HEK293 (cell line): ENCODE data around the gene CPEB2.

Source experiments
- CTCF ChIA-PET: fragments of 350-600 bp; formaldehyde crosslinking; extraction: SDS; loops from one replicate; lab custom pipeline; 2021; ENCODE audit warnings: antibody characterized with exemption; lab: Yijun Ruan, JAX
- POLR2A ChIA-PET: fragments of 300-600 bp; formaldehyde crosslinking; extraction: SDS; loops from one replicate; lab custom pipeline; 2020; ENCODE audit warnings: antibody characterized with exemption, inconsistent platforms; lab: Yijun Ruan, JAX
- H3K27ac ChIP-seq: fragments of 200-500 bp; sonication (Bioruptor generic); 2 replicates; pipeline ENCODE4 v1.5.1; 2014; ENCODE audit warnings: low read depth, low read length, control low read depth, inconsistent platforms; ENCODE audit errors: extremely low read depth
- H3K36me3 ChIP-seq, 2 experiments: fragments of 200-500 bp in 1 of 2; sonication (Bioruptor generic) in 1 of 2; 1 replicate in 1 of 2; 2 replicates in 1 of 2; pipeline ENCODE4 v1.5.1; 2014 to 2017; ENCODE audit warnings: inconsistent platforms in 2 of 2, low read length in 2 of 2; ENCODE audit not compliant: control insufficient read depth in 2 of 2, insufficient read depth in 1 of 2
- H3K4me1 ChIP-seq: fragments of 200-500 bp; sonication (Bioruptor generic); 2 replicates; pipeline ENCODE4 v1.5.1; 2014; ENCODE audit warnings: mild to moderate bottlenecking, low read length, inconsistent platforms; ENCODE audit not compliant: control insufficient read depth, insufficient read depth
- H3K4me3 ChIP-seq: 2 replicates; pipeline ENCODE4 v1.5.1; 2011; ENCODE audit warnings: low read depth, mild to moderate bottlenecking, control low read depth, low read length, moderate library complexity
- H3K9me3 ChIP-seq: fragments of 200-500 bp; sonication (Bioruptor generic); 2 replicates; pipeline ENCODE4 v1.5.1; 2014; ENCODE audit warnings: low read depth, low read length, inconsistent platforms; ENCODE audit not compliant: control insufficient read depth, insufficient read depth
- FEZF1 ChIP-seq: fragments of 450-650 bp; formaldehyde crosslinking; IDR thresholded peaks from 2 replicates; pipeline ENCODE4 v1.5.1; 2016; ENCODE audit warnings: missing biosample characterization, missing genetic modification characterization
- GFI1B ChIP-seq: fragments of 450-650 bp; formaldehyde crosslinking; IDR thresholded peaks from 2 replicates; pipeline ENCODE4 v1.5.1; 2016; ENCODE audit warnings: missing biosample characterization, missing genetic modification characterization
- GLIS2 ChIP-seq: fragments of 450-650 bp; formaldehyde crosslinking; IDR thresholded peaks from 2 replicates; pipeline ENCODE4 v1.5.1; 2016; ENCODE audit warnings: missing biosample characterization, missing genetic modification characterization
- KLF7 ChIP-seq: fragments of 450-650 bp; formaldehyde crosslinking; IDR thresholded peaks from 2 replicates; pipeline ENCODE4 v1.5.1; 2016; ENCODE audit warnings: missing biosample characterization, missing genetic modification characterization, borderline replicate concordance
- OSR2 ChIP-seq: fragments of 450-650 bp; formaldehyde crosslinking; IDR thresholded peaks from 2 replicates; pipeline ENCODE4 v1.5.1; 2016; ENCODE audit warnings: missing biosample characterization, missing genetic modification characterization
- PRDM1 ChIP-seq: fragments of 450-650 bp; formaldehyde crosslinking; IDR thresholded peaks from 2 replicates; pipeline ENCODE4; 2016; ENCODE audit warnings: missing biosample characterization, missing genetic modification characterization
- RBAK ChIP-seq: fragments of 450-650 bp; formaldehyde crosslinking; IDR thresholded peaks from 2 replicates; pipeline ENCODE4 v1.5.1; 2016; ENCODE audit warnings: missing biosample characterization, missing genetic modification characterization
- SP3 ChIP-seq: fragments of 450-650 bp; formaldehyde crosslinking; IDR thresholded peaks from 2 replicates; pipeline ENCODE4 v1.5.1; 2016; ENCODE audit warnings: missing biosample characterization, missing genetic modification characterization
- ZBTB21 ChIP-seq: fragments of 450-650 bp; formaldehyde crosslinking; IDR thresholded peaks from 2 replicates; pipeline ENCODE4 v1.5.1; 2017; ENCODE audit warnings: missing biosample characterization, missing genetic modification characterization
- ZNF112 ChIP-seq: fragments of 450-650 bp; formaldehyde crosslinking; IDR thresholded peaks from 2 replicates; pipeline ENCODE4 v1.5.0; 2017; ENCODE audit warnings: missing biosample characterization, missing genetic modification characterization
- ZNF223 ChIP-seq: fragments of 450-650 bp; formaldehyde crosslinking; IDR thresholded peaks from 2 replicates; pipeline ENCODE4 v1.5.1; 2016; ENCODE audit warnings: missing biosample characterization, missing genetic modification characterization
- ZNF23 ChIP-seq: fragments of 450-650 bp; formaldehyde crosslinking; IDR thresholded peaks from 2 replicates; pipeline ENCODE4 v1.5.1; 2016; ENCODE audit warnings: missing biosample characterization, missing genetic modification characterization, borderline replicate concordance
- ZNF324 ChIP-seq: fragments of 450-650 bp; formaldehyde crosslinking; IDR thresholded peaks from 2 replicates; pipeline ENCODE4 v1.5.1; 2016; ENCODE audit warnings: missing biosample characterization, missing genetic modification characterization
- ZNF366 ChIP-seq: fragments of 450-650 bp; formaldehyde crosslinking; conservative IDR thresholded peaks from 2 replicates; pipeline ENCODE4 v1.5.1; 2016; ENCODE audit warnings: missing biosample characterization, missing genetic modification characterization
- ZNF37A ChIP-seq: fragments of 450-650 bp; IDR thresholded peaks from 2 replicates; pipeline ENCODE4 v1.5.1; 2018; ENCODE audit warnings: missing biosample characterization, missing genetic modification characterization
- ZNF394 ChIP-seq: fragments of 450-650 bp; formaldehyde crosslinking; IDR thresholded peaks from 2 replicates; pipeline ENCODE4 v1.5.1; 2016; ENCODE audit warnings: missing biosample characterization, missing genetic modification characterization, mild to moderate bottlenecking, moderate library complexity, borderline replicate concordance
- ZNF558 ChIP-seq: fragments of 450-650 bp; formaldehyde crosslinking; IDR thresholded peaks from 2 replicates; pipeline ENCODE4 v1.5.1; 2016; ENCODE audit warnings: missing biosample characterization, missing genetic modification characterization
- ZNF629 ChIP-seq: fragments of 450-650 bp; formaldehyde crosslinking; IDR thresholded peaks from 2 replicates; pipeline ENCODE4 v1.5.1; 2017; ENCODE audit warnings: missing biosample characterization, missing genetic modification characterization
- ZSCAN30 ChIP-seq: fragments of 450-650 bp; IDR thresholded peaks from 2 replicates; pipeline ENCODE4 v1.5.1; 2018; ENCODE audit warnings: missing biosample characterization, mild to moderate bottlenecking, missing genetic modification characterization, moderate library complexity
- TF ChIP-seq, protein P1 (sequence below): fragments of 450-650 bp; formaldehyde crosslinking; IDR thresholded peaks from 2 replicates; pipeline ENCODE4 v1.5.1; 2017; ENCODE audit warnings: missing biosample characterization, missing genetic modification characterization
- TF ChIP-seq, protein P2 (sequence below): fragments of 450-650 bp; formaldehyde crosslinking; IDR thresholded peaks from 2 replicates; pipeline ENCODE4 v1.5.1; 2017; ENCODE audit warnings: missing biosample characterization, missing genetic modification characterization
- TF ChIP-seq, protein P3 (sequence below): fragments of 450-650 bp; formaldehyde crosslinking; IDR thresholded peaks from 2 replicates; pipeline ENCODE4 v1.5.1; 2016; ENCODE audit warnings: missing biosample characterization, missing genetic modification characterization, low read depth
- TF ChIP-seq, protein P4 (sequence below): fragments of 450-650 bp; formaldehyde crosslinking; IDR thresholded peaks from 2 replicates; pipeline ENCODE4 v1.5.1; 2016; ENCODE audit warnings: missing biosample characterization, missing genetic modification characterization

CPEB2 gene

DNA sequence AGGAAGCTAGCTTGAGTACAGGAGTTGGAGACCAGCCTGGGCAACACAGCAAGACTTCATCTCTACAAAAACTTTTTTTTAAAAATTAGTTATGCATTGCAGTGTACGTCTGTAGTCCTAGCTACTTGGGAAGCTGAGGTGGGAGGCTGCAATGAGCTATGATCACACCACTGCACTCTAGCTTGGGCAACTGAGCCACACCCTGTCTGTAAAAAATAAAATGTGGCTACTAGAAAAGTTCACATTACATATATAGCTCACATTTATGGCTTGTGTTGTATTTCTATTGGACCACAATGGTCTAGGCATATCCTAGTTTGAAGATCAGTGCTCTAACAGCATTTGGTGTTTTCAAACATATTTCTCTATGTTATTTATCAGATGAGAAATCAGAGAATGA is 11.8 kb upstream of the CPEB2 start:
- POLR2A ChIA-PET, result no interaction called here
- Histone ChIP-seq H3K27ac (no peak overlapping the region), H3K9me3 (no peaks in the 10 kb centered on the region), H3K4me3 (no peak overlapping the region), H3K4me1 (no peaks in the 10 kb centered on the region), H3K36me3 (no peaks in the 10 kb centered on the region)
- CTCF ChIA-PET, result no interaction called here
- TF ChIP-seq GLIS2 (tag by site-specific recombination) (no peak), ZNF223 (no peak), RBAK (no peak), ZNF112 (tag by site-specific recombination) (no peak), KLF7 (no peak), GFI1B (tag by site-specific recombination) (no peak), ZNF366 (tag by site-specific recombination) (no peak), ZSCAN30 (no peak), ZNF37A (tag by site-specific recombination) (no peak)
- TF ChIP-seq, protein P1, sequence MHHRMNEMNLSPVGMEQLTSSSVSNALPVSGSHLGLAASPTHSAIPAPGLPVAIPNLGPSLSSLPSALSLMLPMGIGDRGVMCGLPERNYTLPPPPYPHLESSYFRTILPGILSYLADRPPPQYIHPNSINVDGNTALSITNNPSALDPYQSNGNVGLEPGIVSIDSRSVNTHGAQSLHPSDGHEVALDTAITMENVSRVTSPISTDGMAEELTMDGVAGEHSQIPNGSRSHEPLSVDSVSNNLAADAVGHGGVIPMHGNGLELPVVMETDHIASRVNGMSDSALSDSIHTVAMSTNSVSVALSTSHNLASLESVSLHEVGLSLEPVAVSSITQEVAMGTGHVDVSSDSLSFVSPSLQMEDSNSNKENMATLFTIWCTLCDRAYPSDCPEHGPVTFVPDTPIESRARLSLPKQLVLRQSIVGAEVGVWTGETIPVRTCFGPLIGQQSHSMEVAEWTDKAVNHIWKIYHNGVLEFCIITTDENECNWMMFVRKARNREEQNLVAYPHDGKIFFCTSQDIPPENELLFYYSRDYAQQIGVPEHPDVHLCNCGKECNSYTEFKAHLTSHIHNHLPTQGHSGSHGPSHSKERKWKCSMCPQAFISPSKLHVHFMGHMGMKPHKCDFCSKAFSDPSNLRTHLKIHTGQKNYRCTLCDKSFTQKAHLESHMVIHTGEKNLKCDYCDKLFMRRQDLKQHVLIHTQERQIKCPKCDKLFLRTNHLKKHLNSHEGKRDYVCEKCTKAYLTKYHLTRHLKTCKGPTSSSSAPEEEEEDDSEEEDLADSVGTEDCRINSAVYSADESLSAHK (tag by site-specific recombination), result no peak
- TF ChIP-seq, protein P2, sequence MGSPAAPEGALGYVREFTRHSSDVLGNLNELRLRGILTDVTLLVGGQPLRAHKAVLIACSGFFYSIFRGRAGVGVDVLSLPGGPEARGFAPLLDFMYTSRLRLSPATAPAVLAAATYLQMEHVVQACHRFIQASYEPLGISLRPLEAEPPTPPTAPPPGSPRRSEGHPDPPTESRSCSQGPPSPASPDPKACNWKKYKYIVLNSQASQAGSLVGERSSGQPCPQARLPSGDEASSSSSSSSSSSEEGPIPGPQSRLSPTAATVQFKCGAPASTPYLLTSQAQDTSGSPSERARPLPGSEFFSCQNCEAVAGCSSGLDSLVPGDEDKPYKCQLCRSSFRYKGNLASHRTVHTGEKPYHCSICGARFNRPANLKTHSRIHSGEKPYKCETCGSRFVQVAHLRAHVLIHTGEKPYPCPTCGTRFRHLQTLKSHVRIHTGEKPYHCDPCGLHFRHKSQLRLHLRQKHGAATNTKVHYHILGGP (tag by site-specific recombination), result no peak

DNA sequence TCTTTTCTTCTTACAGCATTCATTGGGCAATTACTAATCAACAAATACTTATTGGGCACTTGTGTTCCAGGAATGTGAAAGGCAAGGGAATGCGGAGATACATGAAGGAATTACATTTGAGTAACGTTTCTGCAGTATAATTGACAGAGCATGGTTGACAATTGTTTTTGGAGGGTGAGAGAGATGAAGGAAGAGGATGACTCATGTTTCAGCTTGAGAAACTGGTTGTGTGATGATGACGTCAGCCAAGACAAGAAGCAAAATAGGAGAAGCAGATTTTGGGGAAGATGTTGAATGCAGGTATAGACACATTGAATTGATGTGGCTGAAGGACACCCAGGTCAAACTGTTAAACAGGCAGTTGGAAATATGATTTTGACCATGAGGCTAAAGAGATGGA is 8.0 kb upstream of the CPEB2 start:
- CTCF ChIA-PET, result no interaction called here

More for the DNA sequence above, 8.0 kb upstream of the CPEB2 start:
- Histone ChIP-seq H3K36me3 (no peaks in the 10 kb centered on the region), H3K27ac (no peak overlapping the region), H3K4me3 (no peak overlapping the region), H3K4me1 (no peaks in the 10 kb centered on the region), H3K9me3 (no peaks in the 10 kb centered on the region)
- TF ChIP-seq ZNF23 (tag by site-specific recombination), result no peak
- peak; percentile 57; the same call in 1 of the 2 replicates for TF ChIP-seq ZBTB21
- TF ChIP-seq, protein P3, sequence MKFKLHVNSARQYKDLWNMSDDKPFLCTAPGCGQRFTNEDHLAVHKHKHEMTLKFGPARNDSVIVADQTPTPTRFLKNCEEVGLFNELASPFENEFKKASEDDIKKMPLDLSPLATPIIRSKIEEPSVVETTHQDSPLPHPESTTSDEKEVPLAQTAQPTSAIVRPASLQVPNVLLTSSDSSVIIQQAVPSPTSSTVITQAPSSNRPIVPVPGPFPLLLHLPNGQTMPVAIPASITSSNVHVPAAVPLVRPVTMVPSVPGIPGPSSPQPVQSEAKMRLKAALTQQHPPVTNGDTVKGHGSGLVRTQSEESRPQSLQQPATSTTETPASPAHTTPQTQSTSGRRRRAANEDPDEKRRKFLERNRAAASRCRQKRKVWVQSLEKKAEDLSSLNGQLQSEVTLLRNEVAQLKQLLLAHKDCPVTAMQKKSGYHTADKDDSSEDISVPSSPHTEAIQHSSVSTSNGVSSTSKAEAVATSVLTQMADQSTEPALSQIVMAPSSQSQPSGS, result peak; percentile 93
- TF ChIP-seq OSR2 (tag by site-specific recombination), result no peak
- TF ChIP-seq ZNF394 (tag by site-specific recombination), result peak; percentile 41; the same call in 1 of the 2 replicates
- 0 out of 2 replicates have a peak, but pooled peaks have one; percentile 53 for TF ChIP-seq ZNF558
- peak; percentile 82 for TF ChIP-seq ZNF629
- TF ChIP-seq ZNF324 (tag by site-specific recombination), result 0 out of 2 replicates have a peak, but pooled peaks have one; percentile 27
- TF ChIP-seq, protein P2 (tag by site-specific recombination), result no peak
- TF ChIP-seq SP3 (tag by site-specific recombination), result no peak
- peak; percentile 42; the same call in 1 of the 2 replicates for TF ChIP-seq PRDM1 (tag by site-specific recombination)
- TF ChIP-seq FEZF1 (tag by site-specific recombination), result no peak
- TF ChIP-seq, protein P4, sequence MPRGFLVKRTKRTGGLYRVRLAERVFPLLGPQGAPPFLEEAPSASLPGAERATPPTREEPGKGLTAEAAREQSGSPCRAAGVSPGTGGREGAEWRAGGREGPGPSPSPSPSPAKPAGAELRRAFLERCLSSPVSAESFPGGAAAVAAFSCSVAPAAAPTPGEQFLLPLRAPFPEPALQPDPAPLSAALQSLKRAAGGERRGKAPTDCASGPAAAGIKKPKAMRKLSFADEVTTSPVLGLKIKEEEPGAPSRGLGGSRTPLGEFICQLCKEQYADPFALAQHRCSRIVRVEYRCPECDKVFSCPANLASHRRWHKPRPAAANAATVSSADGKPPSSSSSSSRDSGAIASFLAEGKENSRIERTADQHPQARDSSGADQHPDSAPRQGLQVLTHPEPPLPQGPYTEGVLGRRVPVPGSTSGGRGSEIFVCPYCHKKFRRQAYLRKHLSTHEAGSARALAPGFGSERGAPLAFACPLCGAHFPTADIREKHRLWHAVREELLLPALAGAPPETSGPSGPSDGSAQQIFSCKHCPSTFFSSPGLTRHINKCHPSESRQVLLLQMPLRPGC (tag by site-specific recombination), result 0 out of 2 replicates have a peak, but pooled peaks have one; percentile 46
- POLR2A ChIA-PET, result no interaction called here
